ENCODE results near the gene FIP1L1. TPM values are rescaled to one million over a fixed set of nuclear protein-coding genes. Genes with fewer than 3 reads are reported as not detected.
A peak's percentile ranks its signal among the peaks of the same experiment; 100 is the strongest.

Gene FIP1L1
- total RNA-seq, 1 donor from 2014 or later, result 69.9 TPM

DNA sequence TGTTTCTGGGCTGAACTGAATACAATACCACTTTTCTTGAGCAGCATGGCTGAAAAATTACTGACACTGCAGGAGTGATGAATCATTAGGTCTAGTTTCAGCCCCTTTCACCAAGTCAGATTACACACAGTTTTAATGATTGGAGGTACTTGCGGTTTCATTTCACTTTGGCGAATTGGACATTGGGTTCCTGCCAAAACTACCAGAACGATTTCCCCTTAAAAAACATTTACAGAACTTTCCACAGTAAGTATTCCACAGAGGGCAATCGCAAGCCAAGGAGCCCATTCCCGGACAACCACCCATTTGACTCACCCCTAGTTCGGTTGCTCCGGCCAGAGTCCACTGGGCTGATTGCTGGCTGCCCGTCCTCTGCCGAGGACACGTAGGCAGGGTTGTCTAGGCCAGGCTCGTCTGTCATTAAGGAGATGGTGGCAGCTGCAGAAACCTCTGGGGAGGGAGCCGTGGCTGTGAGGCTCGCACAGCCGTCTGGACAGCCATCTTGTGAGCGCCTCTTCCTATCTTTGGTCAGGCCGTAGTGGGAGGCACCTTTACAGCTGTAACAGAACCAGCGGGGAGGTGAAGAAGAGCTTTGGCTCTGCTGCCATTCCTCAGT is 130.3 kb downstream of the FIP1L1 start:
- TF ChIP-seq, protein P1, sequence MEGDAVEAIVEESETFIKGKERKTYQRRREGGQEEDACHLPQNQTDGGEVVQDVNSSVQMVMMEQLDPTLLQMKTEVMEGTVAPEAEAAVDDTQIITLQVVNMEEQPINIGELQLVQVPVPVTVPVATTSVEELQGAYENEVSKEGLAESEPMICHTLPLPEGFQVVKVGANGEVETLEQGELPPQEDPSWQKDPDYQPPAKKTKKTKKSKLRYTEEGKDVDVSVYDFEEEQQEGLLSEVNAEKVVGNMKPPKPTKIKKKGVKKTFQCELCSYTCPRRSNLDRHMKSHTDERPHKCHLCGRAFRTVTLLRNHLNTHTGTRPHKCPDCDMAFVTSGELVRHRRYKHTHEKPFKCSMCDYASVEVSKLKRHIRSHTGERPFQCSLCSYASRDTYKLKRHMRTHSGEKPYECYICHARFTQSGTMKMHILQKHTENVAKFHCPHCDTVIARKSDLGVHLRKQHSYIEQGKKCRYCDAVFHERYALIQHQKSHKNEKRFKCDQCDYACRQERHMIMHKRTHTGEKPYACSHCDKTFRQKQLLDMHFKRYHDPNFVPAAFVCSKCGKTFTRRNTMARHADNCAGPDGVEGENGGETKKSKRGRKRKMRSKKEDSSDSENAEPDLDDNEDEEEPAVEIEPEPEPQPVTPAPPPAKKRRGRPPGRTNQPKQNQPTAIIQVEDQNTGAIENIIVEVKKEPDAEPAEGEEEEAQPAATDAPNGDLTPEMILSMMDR (conservative IDR thresholded peaks at IDR 0.05; ENCODE audit: low read depth, low read length), result no peak
- peak; percentile 60 for DNase-seq (ENCODE audit: low read depth)
- H3K4me3 ChIP-seq (ENCODE audit: low read depth, low read length), result peak overlapping the region; percentile 27

DNA sequence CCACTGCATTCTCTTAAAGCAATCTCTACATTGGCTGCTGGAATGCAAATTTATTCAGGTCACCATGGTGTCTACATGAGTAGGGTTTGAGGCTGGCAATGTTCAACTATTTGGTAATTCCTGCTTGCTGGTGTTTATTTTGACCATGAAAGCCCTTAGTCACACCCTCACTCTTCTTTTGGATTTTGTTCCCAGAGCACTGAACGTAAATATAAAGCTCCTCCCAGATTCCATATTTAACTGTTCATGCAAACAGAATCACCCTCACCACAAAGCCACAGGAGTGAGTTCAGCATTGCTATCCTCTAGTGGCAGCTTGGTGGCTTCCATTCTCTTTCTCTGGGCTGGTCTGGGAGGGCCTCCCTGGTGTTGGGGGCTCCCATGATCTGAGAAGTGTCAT is 131.0 kb downstream of the FIP1L1 start:
- H3K4me3 ChIP-seq (ENCODE audit: low read depth, low read length), result no peak overlapping the region
- TF ChIP-seq, protein P1 (conservative IDR thresholded peaks at IDR 0.05; ENCODE audit: low read depth, low read length), result no peak
- DNase-seq (ENCODE audit: low read depth), result peak; percentile 19

DNA sequence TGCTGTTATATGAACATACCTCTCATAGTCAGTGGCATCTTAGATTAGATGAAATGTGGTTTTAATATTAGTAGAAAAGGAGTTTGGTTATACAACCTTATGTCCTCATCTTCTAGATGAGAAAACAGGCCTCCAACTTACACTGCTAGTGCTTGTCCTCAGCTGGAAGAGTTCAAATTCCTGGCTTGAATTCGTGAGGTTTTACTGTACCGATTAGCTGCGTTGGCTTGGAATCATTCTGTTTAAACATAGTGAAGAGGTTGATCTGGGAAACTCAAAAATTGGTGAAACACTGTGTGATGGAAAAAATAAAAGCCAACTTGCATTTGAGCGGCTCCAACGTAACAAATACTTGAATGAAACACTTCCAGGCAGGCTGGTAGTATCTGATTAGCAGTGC is 132.9 kb downstream of the FIP1L1 start:
- H3K4me3 ChIP-seq (ENCODE audit: low read depth, low read length), result no peak overlapping the region
- DNase-seq (ENCODE audit: low read depth), result no peak
- TF ChIP-seq, protein P1 (conservative IDR thresholded peaks at IDR 0.05; ENCODE audit: low read depth, low read length), result no peak

Other genes starting within 250 kb of the FIP1L1 start
- gene SCFD2, start 11.6 kb upstream of the FIP1L1 start, total RNA-seq, result 8.9 and 18.7 TPM in 2 replicates
- 2.6 and 3.3 TPM in 2 replicates for gene LNX1, start 213.8 kb downstream of the FIP1L1 start, total RNA-seq

Data from epithelial cell of proximal tubule (primary cell).